GM21390 (cell line): ENCODE results near the gene WWOX.

Source experiments
- ATAC-seq: cut with Tn5 transposase; IDR thresholded peaks from one replicate; pipeline ENCODE4 v1.9.1; 2021; ENCODE audit not compliant: unreplicated experiment

WWOX gene

GRCh38 chr16:79261481-79261940 lies 1162.1 kb downstream of the WWOX start:
- no peak for ATAC-seq

GRCh38 chr16:79261944-79262552 lies 1162.6 kb downstream of the WWOX start:
- no peak for ATAC-seq
